NCI-H146 treated with DMSO at 0.1 percent for 48 hours (cell line): ENCODE data around the gene PRPF19.
A peak's percentile ranks its signal among the peaks of the same experiment; 100 is the strongest.

ENCODE experiments used
- DNase-seq: peaks from one replicate; lab custom pipeline; 2025; ENCODE audit not compliant: unreplicated experiment; lab: John Stamatoyannopoulos, UW

Gene PRPF19

DNA sequence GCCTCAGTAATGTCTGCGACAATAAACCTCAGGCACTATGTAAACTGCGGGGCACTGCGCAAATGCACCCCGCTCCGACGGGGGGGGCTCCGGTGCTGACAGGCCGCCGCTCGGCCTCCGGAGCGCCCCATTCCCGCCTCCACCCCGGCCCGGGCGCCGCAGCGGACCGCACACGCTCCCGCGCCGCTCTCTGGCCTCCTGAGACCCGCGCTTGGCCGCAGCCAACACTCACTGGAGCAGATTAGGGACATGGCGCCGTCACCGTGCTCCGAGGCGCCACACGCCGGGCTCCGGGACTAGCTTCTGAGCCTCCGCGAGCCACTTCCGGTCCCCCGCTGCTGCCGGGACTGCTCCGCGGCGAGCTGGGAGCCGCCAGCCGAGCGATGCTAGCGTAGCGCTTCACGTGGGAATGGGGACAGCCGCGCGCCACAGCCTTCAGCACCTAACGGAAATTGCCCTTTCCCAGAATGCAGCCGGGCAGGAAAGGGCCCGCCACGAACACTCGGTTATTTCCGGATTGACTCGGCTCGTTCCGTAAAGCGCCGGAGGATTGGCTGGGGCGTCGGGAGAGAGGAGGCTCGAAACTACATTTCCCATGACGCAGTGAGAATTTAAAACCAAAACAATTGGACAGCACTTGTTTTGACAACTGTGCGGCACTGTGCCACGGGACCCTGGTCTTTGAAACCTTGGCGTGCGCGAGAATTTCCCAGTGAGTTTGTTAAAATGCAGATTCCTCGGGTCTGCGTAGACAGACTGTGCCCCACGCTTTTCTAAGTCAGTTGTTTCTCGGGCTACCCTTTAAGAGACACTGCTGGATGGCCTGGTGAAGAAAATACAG is at the start of gene PRPF19:
Gene PRPF19, minus strand, starts transcription at position 454 of the 841 bp plus-strand sequence. Its CDS starts 203 bp downstream, at position 251.
- DNase-seq = peak; percentile 88

DNA sequence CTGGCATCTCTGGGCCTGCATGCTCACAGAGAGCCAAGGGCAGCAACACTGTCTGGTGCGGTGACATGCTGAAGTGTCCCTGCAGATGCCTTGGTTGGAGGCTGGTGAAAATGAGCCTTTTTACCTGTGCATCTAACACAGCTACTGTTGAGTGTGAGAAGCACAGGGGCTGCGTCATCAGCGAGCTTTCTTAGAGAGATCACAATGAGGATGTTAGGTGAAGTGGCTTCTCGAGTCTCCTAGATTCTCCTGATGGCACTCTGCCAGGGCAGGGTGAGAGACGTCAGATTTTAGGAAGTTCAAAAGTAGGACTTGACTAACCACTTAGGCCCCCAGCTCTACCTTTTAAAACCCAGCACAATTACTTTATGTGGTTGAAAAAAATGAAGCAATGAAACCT is 49.2 kb upstream of the PRPF19 start:
- no peak for DNase-seq

DNA sequence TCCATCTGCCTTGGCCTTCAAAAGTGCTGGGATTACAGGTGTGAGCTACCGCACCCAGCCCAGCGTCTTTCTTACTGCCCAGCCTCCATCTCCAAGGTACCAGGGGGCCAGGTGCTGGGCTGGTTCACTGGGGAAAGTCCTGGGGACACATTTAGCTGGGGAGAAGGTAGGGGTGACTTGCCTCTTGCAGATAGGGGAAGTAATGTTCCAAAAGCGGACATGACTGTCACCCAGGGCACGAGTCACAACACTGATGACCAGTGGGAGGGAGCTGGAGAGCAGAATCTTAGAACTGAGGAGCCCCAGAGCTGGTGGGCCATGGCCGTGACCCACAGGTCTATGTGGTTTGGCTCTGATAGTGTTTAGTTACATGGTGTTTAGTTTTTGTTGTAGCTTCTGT is 48.0 kb upstream of the PRPF19 start:
- DNase-seq = no peak

DNA sequence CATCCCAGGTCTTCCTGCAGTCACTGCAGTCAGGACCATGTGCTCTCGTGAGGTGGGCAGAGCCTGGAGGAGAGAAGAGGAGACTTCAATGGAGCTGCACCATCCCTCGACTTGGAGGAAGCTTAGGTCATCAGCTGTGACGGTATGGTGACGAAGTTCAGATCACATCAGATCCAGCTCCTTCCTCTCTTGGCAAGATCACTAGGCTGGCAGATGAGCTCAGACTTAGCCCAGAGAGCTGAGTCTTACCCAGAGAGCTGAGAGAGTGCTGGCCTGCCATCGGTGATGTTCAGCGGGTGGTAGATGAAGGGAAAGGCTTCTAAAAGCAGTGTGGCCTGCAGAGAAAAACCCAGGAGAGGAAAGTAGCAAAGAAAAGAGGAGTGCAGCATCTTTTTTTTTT is 47.4 kb upstream of the PRPF19 start:
- DNase-seq = no peak

- DNase-seq = no peak
Observed at GRCh38 chr11:60952742-60953170, 46.4 kb upstream of the PRPF19 start.

GRCh38 chr11:60951904-60952741 is 45.7 kb upstream of the PRPF19 start, which contains the start of gene SLC15A3:
Gene SLC15A3, minus strand, starts transcription at chr11:60952176. Its CDS starts 625 bp downstream, at chr11:60951551.
- DNase-seq = no peak

DNA sequence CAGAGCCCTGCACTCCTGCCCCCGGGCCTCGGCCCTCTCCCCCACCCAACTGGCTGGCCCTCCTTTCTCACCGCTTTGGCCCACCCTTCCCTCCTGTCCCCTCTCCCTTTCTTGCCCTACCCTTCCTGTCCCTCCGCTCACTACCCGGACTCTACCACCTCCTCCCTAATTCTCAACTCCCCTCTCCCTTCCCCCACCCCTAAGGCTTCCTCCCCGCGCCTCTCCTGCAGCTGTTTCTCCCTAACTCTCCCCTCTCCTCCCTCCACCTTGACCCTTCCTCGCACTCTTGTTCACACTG is 45.2 kb upstream of the PRPF19 start:
- no peak for DNase-seq

DNA sequence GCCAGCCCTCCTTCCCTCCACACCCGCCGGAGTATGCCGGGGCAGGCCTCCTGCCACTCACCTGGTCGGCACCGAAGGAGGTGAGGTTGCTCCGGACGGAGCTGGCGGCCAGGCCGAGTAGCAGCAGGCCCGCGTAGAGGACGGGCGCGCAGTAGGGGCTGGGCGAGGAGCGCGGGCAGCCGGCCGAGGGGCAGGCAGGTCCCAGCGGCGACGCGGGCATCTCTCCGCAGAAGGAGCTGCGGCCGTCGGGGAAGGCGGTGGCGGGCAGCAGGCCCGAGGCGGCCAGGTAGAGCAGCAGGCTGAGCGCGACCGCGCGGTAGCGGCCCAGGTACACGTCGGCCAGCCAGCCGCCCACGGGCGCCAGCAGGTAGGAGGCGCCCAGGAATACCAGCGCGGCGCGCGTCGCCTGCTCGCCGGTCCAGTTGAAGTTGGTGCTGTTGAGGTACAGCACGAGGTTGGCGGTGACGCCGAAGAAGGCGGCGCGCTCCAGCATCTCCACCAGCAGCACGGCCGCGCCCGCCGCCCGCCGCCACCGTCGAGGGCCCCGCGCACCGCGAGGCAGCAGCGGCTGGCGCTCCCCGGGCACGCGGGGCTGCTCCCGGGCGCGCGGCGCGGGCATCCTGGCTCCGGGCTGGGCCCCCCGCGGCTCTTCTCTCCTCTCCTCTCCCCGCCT is 44.7 kb upstream of the PRPF19 start:
- DNase-seq = no peak

DNA sequence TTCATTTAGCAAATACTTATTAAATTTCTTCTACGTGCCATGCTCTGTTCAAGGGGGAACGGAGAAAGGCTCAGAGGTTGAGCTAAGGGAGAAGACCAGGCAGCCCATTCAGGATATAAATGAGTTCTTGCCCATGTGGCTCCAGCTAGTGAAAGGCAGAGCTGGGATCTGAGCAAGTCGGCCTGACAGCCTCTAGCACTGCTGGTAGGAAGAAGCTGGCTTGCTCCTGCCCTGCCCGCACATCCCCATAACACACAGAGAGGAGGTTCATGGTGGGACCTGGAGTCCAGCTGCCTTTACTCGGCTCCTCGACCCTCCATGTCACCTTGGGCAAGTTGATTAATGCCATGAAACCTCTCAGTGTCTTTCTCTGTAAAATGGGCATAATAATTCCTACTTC is 43.6 kb upstream of the PRPF19 start:
- no peak for DNase-seq

DNA sequence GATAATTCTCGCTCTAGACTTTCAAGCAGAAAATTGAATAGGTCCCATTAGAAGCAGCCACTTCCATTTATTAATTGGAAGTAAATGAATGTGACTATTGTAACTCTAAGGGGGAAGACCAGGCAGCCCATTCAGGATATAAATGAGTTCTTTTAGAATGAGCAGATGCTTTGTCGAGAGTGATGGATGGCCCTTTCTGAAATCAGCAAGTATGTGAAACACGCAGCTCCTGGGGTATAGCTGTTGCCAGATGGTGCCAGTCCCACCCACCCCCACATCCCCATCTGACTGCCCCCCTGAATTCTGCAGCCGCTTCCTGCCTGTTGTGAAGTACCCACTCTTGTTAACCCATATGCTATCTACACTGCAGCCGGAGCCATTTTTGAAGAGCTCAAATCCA is 41.9 kb upstream of the PRPF19 start:
- no peak for DNase-seq

- DNase-seq = no peak
Observed at GRCh38 chr11:60947700-60948099, 41.3 kb upstream of the PRPF19 start.

DNA sequence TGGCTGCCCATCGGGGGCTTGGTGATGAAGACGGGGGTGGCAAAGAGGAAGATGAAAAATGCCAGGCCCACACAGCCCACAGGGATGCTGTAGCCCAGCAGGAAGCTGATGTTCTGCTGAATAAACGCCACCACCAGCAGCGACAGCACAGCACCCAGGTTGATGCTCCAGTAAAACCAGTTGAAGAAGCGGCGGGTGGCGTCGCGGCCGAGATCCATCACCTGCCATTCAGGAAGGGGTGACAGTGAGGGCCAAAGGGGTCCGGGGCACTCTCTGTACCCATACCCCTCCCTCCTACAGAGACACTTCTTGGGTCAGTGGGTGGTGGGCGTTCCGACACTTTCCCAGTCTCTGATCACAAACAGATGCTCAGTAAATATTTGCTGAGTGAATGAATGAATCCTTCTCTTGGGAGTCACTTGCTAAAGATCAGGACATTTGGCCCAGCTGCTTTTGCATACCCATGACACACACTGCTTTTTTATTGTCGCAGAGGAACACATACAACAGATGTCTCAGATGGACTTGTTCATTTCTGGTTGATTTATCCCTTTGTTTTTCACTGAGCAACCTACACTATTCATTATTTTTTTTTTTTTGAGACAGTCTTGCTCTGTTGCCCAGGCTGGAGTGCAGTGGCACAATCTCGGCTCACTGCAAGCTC is 40.3 kb upstream of the PRPF19 start:
- no peak for DNase-seq

DNA sequence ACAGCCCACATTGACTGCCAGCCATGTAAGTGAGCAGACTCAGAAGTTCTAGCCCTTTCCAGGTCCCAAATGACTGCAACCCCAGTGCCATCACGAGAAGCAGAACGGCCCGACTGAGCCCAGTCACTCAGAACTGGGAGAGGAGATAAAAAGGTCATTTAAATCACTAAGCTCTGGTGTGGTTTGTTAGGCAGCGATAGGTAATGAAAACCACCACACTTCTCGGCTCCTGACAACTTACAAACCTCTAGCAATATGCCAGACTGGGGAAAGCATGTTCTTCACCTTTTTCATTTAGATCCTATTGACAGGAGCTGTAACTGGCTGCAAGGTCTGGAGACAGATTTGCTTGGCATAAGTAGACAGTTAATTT is 38.9 kb upstream of the PRPF19 start:
- no peak for DNase-seq

- no peak for DNase-seq
Observed at GRCh38 chr11:60944490-60945294, 38.3 kb upstream of the PRPF19 start.

DNA sequence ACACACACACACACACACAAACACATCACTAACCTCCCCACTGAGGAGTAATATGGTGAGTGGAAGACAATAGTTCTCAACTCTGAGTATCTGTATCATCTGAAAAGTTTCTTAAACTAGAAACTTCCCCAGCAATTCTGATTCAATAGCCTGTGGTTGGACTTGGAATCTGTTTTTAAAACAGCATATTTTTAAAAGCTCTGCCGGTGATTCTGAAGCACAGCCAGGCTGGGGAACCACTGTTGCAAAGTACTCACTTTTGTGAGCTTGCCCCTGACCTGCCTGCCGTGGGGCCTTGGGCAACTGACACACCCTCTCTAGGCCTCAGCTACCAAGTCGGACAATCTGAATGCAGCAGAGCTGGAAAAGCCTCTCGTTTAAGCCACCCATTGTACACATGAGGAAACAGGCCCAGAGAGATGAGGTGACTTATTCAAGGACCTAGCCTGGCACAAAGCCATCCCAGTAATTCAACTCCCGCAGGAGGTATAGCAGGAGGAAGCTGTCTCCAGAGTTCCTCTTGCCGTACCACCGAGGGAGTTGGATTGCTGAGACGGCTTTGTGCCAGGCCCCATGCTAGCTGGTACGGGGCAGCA is 36.7 kb upstream of the PRPF19 start:
- no peak for DNase-seq

GRCh38 chr11:60942219-60942618 is 35.8 kb upstream of the PRPF19 start:
- DNase-seq = peak; percentile 44

DNA sequence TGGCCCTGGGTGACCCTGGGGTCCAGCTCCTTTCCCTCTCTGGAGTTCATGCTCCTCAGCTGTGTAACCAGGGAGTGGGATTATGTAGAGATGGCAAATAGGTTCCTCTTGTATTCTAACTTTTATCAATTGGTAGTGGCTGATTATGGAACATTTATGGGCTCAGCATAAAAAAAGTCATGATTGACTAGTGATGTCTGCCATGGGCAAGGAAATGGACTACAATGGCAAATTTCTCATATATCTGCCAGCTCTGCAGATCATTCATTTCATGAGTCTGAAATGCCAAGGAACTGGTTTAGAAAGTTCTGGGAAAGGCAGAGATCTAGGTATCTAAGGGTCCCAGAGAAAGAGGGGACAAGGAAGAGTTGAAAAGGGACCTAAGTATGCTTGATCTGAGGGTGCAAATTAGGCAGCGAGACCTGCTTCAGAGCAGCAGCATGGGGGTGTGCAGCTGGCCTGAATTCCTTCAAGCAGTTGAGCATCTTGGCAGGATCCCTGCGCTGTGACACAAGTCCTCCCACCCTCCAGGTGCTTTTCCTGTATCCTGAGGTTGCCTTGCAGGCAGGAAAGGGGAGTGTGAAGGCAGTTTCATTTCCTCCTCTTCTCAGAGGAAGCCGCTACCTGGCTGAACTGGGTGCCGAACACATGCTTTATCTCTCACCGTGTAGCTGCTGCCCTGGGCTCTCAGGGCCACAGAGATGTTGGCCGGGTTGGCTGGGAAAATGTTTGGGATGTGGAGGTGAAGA is 35.2 kb upstream of the PRPF19 start:
- DNase-seq = no peak

DNA sequence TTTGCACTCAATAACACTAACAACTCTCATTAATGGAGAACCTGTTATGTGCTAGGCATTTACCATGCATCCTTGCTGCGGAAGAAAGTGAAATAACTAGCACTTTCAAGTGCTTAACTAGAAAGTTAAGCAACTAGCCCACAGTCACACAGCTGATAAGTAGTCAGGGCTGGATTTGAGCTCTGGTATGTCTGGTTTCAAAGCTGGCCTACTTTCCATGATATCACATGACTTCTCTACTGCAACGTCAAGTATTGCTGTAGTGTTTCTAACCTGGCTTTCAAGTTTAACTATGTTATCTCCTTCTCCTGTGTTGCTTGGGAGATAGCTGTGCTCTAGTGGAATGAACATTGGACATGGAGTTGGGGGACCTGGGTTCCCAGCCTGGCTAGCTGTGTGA is 33.5 kb upstream of the PRPF19 start:
- no peak for DNase-seq

- no peak for DNase-seq
Observed at GRCh38 chr11:60939301-60939700, 32.9 kb upstream of the PRPF19 start.
